ENCODE results near the gene ELOVL6.
A peak's percentile ranks its signal among the peaks of the same experiment; 100 is the strongest.

DNA sequence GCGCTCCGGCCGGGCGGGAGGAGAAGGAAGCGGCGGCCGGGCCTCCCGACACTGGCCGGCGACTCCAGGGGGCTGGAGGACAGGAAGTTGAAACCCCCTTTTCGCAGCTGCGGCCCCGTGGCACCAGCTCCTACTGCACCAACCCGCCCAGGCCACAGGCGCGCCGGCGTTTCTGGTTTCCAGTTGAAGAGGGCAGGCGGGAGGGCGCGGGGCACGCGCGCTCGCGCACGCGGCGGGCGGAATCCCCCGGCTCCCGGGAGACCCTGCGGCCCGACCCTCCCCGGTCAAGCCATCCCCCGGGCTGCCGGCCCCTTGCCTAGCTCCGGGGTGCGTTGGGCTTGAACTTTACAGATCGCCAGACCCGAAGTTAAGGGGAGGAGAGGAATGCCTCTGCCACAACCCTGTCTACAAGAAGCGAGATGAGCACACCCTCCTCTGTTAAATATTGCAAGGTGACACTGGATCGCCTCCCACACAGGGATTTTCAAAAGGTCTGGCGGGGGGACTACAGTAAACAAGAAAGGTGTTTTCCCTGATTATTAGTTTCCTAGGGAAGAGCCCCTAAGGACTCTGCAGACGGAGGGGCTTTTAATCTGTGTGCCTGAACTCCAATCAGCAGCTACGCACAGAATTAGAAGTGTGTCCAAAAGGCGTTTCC lies 1.4 kb downstream of the ELOVL6 start:
- TF ChIP-seq SP1 (CRISPR knock-in tag; IDR thresholded peaks at IDR 0.05) (peak; percentile 41), TCF7 (IDR thresholded peaks at IDR 0.05; ENCODE audit: borderline replicate concordance) (no peak), ZNF395 (CRISPR knock-in tag; IDR thresholded peaks at IDR 0.05) (no peak), CTCF (IDR thresholded peaks at IDR 0.05 in 2 of 3, conservative IDR thresholded peaks at IDR 0.05 in 1 of 3; ENCODE audit: insufficient read depth in 2 of 3, low read depth in 1 of 3, low read length in 3 of 3) (no peak), ZNF408 (CRISPR knock-in tag; IDR thresholded peaks at IDR 0.05; ENCODE audit: low read depth) (no peak), ZBTB1 (CRISPR knock-in tag; IDR thresholded peaks at IDR 0.05; ENCODE audit: borderline replicate concordance, low read depth) (no peak)
